ENCODE results near the gene LINC01488.

- TF ChIP-seq, protein P1, sequence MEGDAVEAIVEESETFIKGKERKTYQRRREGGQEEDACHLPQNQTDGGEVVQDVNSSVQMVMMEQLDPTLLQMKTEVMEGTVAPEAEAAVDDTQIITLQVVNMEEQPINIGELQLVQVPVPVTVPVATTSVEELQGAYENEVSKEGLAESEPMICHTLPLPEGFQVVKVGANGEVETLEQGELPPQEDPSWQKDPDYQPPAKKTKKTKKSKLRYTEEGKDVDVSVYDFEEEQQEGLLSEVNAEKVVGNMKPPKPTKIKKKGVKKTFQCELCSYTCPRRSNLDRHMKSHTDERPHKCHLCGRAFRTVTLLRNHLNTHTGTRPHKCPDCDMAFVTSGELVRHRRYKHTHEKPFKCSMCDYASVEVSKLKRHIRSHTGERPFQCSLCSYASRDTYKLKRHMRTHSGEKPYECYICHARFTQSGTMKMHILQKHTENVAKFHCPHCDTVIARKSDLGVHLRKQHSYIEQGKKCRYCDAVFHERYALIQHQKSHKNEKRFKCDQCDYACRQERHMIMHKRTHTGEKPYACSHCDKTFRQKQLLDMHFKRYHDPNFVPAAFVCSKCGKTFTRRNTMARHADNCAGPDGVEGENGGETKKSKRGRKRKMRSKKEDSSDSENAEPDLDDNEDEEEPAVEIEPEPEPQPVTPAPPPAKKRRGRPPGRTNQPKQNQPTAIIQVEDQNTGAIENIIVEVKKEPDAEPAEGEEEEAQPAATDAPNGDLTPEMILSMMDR (IDR thresholded peaks at IDR 0.05; ENCODE audit: insufficient read depth, low read depth, low read length): no peak
- TF ChIP-seq EZH2 (IDR thresholded peaks at IDR 0.05; ENCODE audit: insufficient read depth, low read length): no peak
Observed at GRCh38 chr11:69436041-69436982, 45.2 kb upstream of the LINC01488 start.
